GM21528 (cell line): ENCODE data around the gene SCT.

Experiments used
- ATAC-seq: cut with Tn5 transposase; IDR thresholded peaks from one replicate; pipeline ENCODE4 v1.9.1; 2021; ENCODE audit warnings: mild to moderate bottlenecking, moderate library complexity; ENCODE audit not compliant: unreplicated experiment, low FRiP score

SCT gene

DNA sequence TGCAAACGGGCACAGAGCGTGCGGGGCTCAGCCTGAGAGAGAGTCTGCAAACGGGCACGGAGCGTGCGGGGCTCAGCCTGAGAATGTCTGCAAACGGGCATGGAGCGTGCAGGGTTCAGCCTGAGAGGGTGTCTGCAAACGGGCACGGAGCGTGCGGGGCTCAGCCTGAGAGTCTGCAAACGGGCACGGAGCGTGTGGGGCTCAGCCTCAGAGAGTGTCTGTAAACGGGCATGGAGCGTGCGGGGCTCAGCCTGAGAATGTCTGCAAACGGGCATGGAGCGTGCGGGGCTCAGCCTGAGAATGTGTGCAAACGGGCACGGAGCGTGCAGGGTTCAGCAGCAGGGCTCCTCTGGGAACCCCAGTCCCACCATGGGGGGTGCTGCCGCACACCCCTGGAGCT, 37.2 kb downstream of the SCT start:
- ATAC-seq: no peak

DNA sequence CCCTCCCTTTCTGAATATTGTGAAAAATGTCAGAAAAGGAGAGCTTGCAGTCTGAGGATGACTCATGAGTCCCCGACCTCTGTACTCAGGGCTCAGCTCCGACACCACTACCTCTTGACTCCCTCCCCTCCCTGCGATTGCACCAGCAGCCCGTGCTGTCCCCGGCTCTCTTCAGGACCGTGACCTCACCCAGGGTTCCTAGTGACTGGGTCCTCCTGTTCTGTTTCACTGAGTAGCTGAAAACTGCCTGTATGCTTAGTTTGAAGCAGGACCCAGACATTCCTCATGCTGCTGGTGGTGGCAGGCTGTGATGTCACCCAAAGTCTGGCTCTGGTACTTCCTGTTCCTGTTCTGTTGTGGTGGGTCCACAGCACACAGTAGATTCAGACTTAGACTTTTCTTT, 39.0 kb downstream of the SCT start:
- ATAC-seq: no peak

DNA sequence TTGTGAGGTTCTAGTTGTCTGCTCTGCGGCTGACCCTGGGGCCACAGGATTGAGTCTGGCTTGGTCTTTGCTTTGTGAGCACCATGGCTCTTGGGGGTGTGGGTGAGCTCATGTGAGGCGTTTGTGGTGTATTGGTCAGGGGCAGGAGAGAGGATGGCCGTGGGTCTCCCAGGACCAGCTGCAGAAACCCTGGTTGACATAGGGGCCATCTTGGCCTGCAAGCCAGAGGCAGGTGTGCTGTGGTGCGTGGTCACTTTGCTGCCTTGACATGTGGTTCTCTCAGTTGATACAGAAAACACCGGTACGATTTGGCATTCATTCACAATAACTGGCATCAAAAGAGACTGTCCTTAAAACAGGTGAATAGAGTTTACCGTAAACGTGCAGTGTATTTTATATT, 39.4 kb downstream of the SCT start:
- no peak for ATAC-seq

DNA sequence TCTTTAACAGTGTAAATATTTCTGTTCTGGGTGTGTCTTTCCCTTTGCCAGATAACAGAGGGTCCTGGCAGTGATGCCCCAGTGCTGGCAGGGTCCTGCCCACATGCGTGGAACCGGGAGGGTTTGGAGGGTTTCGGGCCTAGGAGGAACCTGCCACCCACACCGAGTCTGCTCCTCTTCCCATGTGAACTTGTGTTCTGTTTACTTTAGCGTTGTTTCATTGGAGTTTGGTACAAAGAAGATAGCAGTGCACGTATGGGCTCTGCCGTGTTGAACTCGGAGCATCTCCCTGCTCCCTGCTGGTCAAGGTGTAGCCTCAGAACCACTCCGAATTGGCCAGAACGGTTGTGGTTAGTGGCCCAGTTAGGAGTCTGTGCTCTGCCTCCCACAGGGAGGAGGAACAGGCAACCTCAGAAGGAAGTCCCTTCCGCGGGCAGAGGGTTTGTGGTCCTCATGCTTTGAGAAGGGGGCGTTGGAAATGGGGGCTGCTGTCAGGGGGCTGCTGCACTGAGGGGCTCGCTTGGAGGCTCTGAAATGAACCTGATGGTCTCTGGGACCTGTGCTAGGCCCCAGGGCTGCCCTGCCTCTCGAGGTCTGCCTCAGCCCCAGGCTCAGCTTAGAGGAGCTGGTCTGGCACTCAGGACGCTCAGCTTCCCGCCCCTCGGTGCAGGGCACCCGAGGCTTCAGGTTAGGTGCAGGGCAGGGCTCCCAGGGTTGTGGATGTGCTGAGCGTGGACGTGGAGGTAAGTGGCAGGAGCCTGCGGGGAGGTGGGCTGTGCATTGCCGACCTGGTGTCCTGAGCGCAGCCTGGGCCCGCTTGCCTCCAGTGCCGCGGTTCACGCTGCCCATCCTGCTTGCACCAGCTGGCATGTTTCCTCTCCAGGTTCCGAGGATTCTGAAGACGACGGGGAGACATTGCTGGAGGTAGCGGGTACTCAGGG, 40.3 kb downstream of the SCT start:
- no peak for ATAC-seq

DNA sequence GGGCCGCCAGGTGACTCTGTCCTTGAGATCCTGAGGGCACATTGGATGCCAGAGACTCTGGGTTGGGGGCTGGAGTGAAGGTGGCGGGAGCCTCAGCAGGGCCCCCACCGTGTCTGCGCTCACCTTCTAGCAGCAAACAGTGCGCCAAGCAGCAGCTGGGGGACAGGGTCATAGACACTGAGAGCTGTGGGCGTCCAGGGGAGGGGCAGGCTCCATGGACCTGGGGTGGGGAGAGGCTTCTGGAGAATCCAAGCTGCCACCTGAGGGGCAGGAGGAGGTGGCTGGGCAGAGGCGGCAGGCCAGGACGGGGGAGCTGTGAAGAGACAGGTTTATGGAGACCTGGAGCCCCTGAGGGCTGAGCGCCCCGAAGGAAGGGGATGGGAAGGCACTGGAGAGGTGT, 42.7 kb downstream of the SCT start:
- no peak for ATAC-seq

DNA sequence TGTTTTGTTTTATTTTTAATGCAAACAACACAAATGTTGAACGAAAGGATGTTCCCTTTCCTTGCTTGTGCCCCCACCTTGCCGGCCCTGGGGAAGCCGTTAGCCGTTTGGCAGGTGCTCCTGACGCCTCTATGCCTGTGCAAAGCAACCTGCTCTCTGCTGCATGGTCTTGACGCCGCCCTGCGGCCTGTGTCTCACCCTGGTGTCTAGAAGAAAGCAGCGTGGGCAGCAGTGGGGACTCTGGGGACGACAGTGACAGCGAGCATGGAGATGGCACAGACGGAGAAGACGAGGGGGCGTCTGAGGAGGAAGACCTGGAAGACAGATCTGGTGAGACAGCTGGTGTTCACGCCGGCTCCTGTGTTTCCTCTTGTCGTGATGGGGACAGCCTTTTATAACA, 45.2 kb downstream of the SCT start:
- ATAC-seq: no peak

DNA sequence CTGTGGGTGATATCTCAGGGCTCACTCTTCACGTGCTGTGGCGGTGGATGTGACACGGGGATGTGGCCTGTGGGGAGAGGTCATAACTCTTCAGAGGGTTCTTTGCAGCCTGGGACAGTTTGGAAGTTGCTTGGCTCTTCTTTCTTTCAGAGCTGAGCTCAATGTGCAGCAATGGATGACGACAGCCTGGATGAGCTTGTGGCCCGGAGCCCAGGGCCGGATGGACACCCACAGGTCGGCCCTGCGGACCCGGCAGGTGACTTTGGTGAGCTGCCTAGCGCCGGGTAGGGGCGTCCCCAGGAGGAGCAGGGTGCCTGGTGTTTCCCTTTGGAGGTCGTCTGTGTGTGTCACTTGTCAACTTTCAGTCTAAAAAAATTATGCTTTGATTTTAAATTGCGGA, 45.6 kb downstream of the SCT start:
- ATAC-seq: no peak

DNA sequence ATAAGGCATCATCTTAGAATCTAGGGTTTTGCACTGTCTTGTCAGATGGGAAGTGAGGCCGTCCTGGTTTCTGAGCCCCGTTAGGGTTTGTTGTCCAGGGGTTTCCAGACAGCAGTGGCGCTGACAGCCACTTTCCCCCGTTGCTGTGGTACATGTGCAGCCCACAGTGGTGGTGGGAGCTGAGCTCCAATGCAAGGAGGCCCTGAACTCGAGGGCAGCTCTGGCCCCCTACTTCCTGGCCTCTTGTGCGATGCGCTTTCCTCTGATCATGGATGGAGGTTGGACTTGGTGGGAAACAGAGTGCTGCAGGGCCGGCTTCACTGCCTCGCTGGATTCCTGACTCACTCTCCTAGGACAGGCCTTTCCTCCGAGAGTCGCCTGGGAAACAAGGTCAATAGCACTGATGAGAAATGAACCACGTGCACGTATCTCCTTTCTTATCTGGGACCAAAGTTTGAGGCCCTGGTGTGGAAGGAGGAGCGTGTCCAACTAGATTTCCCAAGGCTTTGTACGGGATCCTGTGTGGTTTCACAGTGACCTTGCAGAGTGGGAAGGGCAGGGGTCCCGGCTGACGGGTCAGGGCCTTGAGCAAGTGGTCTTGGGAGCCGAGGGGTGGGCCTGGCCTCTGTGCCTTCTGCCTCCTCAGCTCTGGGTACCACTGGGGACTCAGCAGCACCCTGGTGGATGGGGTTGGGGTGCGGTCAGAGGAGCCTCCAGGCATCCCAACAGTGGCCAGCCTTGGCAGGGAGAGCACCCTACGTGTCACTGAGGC, 47.0 kb downstream of the SCT start:
- no peak for ATAC-seq

DNA sequence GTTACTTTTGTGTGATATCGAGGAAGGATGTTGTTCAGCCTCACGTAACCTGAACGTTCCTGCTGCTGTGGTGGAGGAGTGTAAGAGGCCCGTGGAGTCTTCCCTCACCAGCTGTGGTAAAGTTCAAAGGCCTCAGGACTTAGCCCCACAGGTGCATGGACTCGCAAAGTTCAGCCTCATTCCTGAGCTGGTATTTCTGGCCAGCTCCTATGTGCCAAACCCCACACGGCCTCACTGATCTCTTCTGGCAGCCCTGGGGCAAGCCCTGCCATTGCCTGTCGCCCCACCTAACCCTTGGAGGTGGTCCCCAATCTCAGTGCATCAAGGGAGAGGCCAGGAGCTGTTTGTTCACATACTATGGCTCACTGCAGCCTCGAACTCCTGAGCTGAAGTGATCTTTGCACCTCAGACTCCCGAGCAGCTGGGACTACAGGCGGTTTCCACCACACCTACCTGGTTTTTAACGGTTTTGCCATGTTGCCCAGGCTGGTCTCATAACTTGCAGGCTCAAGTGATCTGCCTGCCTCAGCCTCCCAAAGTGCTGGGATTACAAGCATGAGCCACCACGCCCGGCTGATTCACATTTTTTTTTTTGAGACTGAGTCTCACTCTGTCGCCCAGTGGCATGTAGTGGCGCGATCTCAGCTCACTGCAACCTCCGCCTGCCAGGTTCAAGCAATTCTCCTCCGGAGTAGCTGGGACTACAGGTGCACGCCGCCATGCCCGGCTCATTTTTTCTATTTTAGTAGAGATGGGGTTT, 48.5 kb downstream of the SCT start:
- no peak for ATAC-seq

DNA sequence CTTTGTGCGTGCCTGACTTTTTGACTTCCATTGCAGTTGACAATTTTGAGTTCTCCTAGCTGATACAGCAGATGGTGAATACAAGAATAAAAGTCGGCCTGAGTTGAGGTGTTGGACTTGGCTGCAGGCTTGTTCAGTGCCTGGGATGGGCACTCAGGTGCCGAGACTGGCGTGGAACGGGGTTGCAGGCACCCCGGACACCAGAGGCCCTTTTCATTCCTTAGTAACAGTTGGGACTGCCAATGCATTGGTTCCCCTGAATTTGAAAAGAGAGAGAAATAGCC, 49.4 kb downstream of the SCT start:
- ATAC-seq: no peak

DNA sequence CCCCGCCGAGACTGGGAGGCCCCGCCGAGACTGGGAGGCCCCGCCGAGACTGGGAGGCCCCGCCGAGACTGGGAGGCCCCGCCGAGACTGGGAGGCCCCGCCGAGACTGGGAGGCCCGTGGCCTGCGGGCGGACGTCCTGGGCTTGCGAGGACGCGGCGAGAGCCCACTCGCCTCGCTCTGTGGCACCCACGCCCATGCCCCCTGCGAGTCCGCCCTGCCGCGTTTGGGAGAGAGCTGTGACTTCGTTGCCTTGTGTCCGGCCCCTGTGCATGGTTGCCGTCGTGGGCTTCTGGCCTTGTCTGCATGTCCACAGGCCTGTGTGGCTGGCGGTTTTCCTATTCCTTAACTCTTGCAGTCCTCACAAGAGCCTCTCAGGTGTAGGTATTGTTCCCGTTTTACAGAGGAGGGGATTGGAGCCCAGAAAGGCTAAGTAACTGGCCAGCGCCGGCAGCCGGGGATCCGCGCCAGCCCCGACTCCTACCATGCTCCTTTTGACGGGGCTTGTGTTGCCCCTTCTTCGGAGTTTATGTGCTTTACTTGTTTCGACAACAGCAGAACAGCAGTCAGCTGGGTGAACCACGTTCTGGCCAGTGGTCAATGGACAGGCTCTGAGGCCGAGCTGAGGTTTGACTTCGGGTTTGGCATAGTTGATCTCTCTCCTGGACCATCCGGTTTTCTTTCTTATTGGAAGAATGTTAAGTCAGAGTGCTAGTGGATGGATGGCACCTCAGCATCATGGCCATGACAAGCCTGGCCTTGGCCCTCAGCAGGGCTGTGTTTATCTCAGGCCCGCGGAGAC, 50.0 kb downstream of the SCT start:
- no peak for ATAC-seq
